ENCODE results near the gene SH3YL1.

- TF ChIP-seq FOS (IDR thresholded peaks at IDR 0.05; ENCODE audit: low read depth, low read length), result no peak
- TF ChIP-seq, protein P1, sequence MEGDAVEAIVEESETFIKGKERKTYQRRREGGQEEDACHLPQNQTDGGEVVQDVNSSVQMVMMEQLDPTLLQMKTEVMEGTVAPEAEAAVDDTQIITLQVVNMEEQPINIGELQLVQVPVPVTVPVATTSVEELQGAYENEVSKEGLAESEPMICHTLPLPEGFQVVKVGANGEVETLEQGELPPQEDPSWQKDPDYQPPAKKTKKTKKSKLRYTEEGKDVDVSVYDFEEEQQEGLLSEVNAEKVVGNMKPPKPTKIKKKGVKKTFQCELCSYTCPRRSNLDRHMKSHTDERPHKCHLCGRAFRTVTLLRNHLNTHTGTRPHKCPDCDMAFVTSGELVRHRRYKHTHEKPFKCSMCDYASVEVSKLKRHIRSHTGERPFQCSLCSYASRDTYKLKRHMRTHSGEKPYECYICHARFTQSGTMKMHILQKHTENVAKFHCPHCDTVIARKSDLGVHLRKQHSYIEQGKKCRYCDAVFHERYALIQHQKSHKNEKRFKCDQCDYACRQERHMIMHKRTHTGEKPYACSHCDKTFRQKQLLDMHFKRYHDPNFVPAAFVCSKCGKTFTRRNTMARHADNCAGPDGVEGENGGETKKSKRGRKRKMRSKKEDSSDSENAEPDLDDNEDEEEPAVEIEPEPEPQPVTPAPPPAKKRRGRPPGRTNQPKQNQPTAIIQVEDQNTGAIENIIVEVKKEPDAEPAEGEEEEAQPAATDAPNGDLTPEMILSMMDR (conservative IDR thresholded peaks at IDR 0.05; ENCODE audit: low read depth, low read length), result no peak
- TF ChIP-seq MAZ (IDR thresholded peaks at IDR 0.05; ENCODE audit: borderline replicate concordance, low read depth, low read length), result no peak
- TF ChIP-seq RAD21 (IDR thresholded peaks at IDR 0.05; ENCODE audit: low read length), result no peak
- no peak for TF ChIP-seq POLR2A (IDR thresholded peaks at IDR 0.05; ENCODE audit: low read depth, low read length)
- TF ChIP-seq, protein P2, sequence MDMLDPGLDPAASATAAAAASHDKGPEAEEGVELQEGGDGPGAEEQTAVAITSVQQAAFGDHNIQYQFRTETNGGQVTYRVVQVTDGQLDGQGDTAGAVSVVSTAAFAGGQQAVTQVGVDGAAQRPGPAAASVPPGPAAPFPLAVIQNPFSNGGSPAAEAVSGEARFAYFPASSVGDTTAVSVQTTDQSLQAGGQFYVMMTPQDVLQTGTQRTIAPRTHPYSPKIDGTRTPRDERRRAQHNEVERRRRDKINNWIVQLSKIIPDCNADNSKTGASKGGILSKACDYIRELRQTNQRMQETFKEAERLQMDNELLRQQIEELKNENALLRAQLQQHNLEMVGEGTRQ (IDR thresholded peaks at IDR 0.05; ENCODE audit: low read depth, low read length), result no peak
- TF ChIP-seq MXI1 (IDR thresholded peaks at IDR 0.05; ENCODE audit: borderline replicate concordance, low read depth, low read length), result no peak
- TF ChIP-seq RCOR1 (IDR thresholded peaks at IDR 0.05; ENCODE audit: insufficient replicate concordance, low read length), result no peak
- TF ChIP-seq CEBPB (IDR thresholded peaks at IDR 0.05; ENCODE audit: low read depth, low read length), result no peak
- TF ChIP-seq SMC3 (IDR thresholded peaks at IDR 0.05; ENCODE audit: low read depth, low read length), result no peak
- TF ChIP-seq, protein P3, sequence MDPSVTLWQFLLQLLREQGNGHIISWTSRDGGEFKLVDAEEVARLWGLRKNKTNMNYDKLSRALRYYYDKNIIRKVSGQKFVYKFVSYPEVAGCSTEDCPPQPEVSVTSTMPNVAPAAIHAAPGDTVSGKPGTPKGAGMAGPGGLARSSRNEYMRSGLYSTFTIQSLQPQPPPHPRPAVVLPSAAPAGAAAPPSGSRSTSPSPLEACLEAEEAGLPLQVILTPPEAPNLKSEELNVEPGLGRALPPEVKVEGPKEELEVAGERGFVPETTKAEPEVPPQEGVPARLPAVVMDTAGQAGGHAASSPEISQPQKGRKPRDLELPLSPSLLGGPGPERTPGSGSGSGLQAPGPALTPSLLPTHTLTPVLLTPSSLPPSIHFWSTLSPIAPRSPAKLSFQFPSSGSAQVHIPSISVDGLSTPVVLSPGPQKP (IDR thresholded peaks at IDR 0.05; ENCODE audit: borderline replicate concordance, low read depth, low read length), result no peak
- TF ChIP-seq CHD1 (IDR thresholded peaks at IDR 0.05; ENCODE audit: low read depth, low read length), result no peak
- TF ChIP-seq MAFK (IDR thresholded peaks at IDR 0.05; ENCODE audit: low read depth, low read length), result no peak
These were observed 86.9 kb downstream of the SH3YL1 start for GRCh38 chr2:176917-177316.

All from IMR-90 (cell line).